Measurements from ENCODE around the gene ARHGAP25.
"Not testable (repeated sequence)": the region's sequence is repeated elsewhere in the genome, so short reads cannot be mapped to it uniquely, and the experiment has no call there.

ARHGAP25 gene

GRCh38 chr2:68800517-68800916 is 65.9 kb downstream of the ARHGAP25 start:
- DNase-seq, result no peak

- DNase-seq, result not testable (repeated sequence)
Measured at GRCh38 chr2:68802161-68802560, 67.5 kb downstream of the ARHGAP25 start.

- DNase-seq, result no peak
Measured at GRCh38 chr2:68805025-68805424, 70.4 kb downstream of the ARHGAP25 start.

GRCh38 chr2:68806511-68807109 is 72.0 kb downstream of the ARHGAP25 start:
- DNase-seq, result no peak

- no peak for DNase-seq
Measured at GRCh38 chr2:68807821-68808266, 73.2 kb downstream of the ARHGAP25 start.

- DNase-seq, result no peak
Measured at GRCh38 chr2:68809324-68810240, 75.0 kb downstream of the ARHGAP25 start.

GRCh38 chr2:68811364-68811763 is 76.8 kb downstream of the ARHGAP25 start:
- DNase-seq, result no peak

- DNase-seq, result no peak
Measured at GRCh38 chr2:68812251-68812650, 77.6 kb downstream of the ARHGAP25 start.

- DNase-seq, result no peak
Measured at GRCh38 chr2:68813596-68813995, 79.0 kb downstream of the ARHGAP25 start.

- no peak for DNase-seq
Measured at GRCh38 chr2:68817306-68817705, 82.7 kb downstream of the ARHGAP25 start.

- DNase-seq, result no peak
Measured at GRCh38 chr2:68819556-68819955, 84.9 kb downstream of the ARHGAP25 start.

- no peak for DNase-seq
Measured at GRCh38 chr2:68822207-68822872, 87.7 kb downstream of the ARHGAP25 start.

GRCh38 chr2:68824831-68825230 is 90.2 kb downstream of the ARHGAP25 start:
- no peak for DNase-seq

GRCh38 chr2:68825866-68826265 is 91.3 kb downstream of the ARHGAP25 start:
- no peak for DNase-seq

- no peak for DNase-seq
Measured at GRCh38 chr2:68827666-68828065, 93.1 kb downstream of the ARHGAP25 start.

GRCh38 chr2:68828887-68829708 is 94.5 kb downstream of the ARHGAP25 start:
- DNase-seq, result peak; percentile 43

- no peak for DNase-seq
Measured at GRCh38 chr2:68829749-68830148, 95.1 kb downstream of the ARHGAP25 start.

GRCh38 chr2:68831686-68832232 is 97.1 kb downstream of the ARHGAP25 start:
- DNase-seq, result no peak

GRCh38 chr2:68832233-68832869 is 97.7 kb downstream of the ARHGAP25 start:
- peak; percentile 12 for DNase-seq

GRCh38 chr2:68833162-68833561 is 98.6 kb downstream of the ARHGAP25 start:
- no peak for DNase-seq

GRCh38 chr2:68834737-68835376 is 100.2 kb downstream of the ARHGAP25 start:
- no peak for DNase-seq
